ENCODE data around the gene ZNF57. TPM values are rescaled to one million over a fixed set of nuclear protein-coding genes. Genes with fewer than 3 reads are reported as not detected.

Gene ZNF57
- total RNA-seq, 2 experiments from 2014 or later, result 4.3 to 7.4 TPM

DNA sequence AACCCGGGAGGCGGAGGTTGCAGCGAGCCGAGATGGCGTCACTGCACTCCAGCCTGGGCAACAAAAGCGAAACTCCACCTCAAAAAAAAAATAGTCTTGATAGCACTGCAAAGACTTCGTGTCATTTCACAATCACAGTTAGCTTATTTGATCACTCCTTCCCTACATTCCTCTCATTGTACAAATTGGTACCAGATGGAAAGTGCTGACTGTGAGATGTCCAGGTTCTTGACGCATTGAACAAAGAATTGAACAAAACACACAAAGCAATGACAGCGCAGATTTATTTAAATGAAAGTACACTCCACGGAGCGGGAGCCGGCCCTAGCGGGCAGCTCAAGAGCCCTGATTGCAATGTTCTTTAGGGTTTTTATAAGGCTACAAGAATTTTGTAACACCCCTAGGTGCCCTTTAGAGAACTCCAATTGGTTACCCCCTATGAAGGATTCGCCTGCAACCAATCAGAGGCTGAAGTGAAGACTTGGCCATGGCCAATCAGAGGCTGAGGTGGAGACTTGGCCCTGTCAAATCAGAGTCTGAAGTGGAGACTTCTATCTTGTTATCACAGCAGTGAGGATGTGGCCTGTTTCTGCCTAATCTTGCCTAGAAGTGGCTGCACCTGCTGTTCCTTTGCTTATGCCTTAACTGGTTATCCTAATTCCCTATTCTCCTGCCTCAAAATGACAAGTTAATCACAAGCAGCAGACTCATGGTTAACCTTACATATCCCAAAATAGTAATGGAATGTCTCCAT is 16.9 kb upstream of the ZNF57 start:
- POLR2A ChIA-PET, result no interaction called here
- no peaks in the 10 kb centered on the region for H3K9me3 ChIP-seq (ENCODE audit: low read length)
- H3K79me2 ChIP-seq (ENCODE audit: insufficient read depth, low read depth, low read length), result no peaks in the 10 kb centered on the region
- H3K36me3 ChIP-seq (ENCODE audit: insufficient read depth, low read length), result no peaks in the 10 kb centered on the region
- no peak overlapping the region for H3K4me2 ChIP-seq (ENCODE audit: low read length)
- TF ChIP-seq EZH2phosphoT487 (IDR thresholded peaks at IDR 0.05; ENCODE audit: borderline replicate concordance, low read depth, low read length), result no peak
- no peak for TF ChIP-seq CTCF (conservative IDR thresholded peaks at IDR 0.05; ENCODE audit: low read length)
- peaks cover 19% of the 10 kb centered on the region for H3K4me1 ChIP-seq (ENCODE audit: insufficient read depth, low read length, poor library complexity, severe bottlenecking)
- no peak overlapping the region for H3K27ac ChIP-seq (ENCODE audit: low read depth, low read length, poor library complexity, severe bottlenecking)
- no TSS peak for BruUV-seq (replicated peaks)
- no peaks in the 10 kb centered on the region for H3K9me2 ChIP-seq (ENCODE audit: insufficient read depth, low read length)
- CTCF ChIA-PET (ENCODE audit: unreplicated experiment), result no interaction called here
- no peaks in the 10 kb centered on the region for H4K20me1 ChIP-seq (ENCODE audit: insufficient read depth, low read length)
- H2AFZ ChIP-seq (ENCODE audit: low read length), result no peak overlapping the region
- DNase-seq (ENCODE audit: low spot score), result peak; percentile 33
- intact Hi-C loops (cut with micrococcal nuclease; ENCODE audit: unreplicated experiment), result no loop called here
- no peak overlapping the region for H3K4me3 ChIP-seq (ENCODE audit: low read depth, low read length, poor library complexity, severe bottlenecking)

DNA sequence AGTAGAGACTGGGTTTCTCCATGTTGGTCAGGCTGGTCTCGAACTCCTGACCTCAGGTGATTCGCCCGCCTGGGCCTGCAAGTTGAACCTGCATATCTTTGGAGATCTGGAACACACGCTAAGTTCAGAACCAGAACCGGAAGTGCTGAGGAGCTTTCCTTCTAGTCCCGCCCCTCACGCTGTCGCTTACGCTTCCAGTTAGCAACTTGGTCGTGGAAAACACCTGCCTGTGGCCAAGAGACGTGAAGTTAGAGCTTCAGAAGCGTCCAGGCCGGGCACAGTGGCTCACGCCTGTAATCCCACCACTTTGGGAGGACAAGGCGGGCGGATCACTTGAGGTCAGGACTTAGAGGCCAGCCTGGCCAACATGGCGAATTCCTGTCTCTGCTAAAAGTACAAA is 15.0 kb upstream of the ZNF57 start:
- Histone ChIP-seq H3K4me3 (ENCODE audit: low read depth, low read length, poor library complexity, severe bottlenecking) (no peak overlapping the region), H3K9me2 (ENCODE audit: insufficient read depth, low read length) (no peaks in the 10 kb centered on the region), H3K4me2 (ENCODE audit: low read length) (no peak overlapping the region), H3K79me2 (ENCODE audit: insufficient read depth, low read depth, low read length) (no peaks in the 10 kb centered on the region), H3K4me1 (ENCODE audit: insufficient read depth, low read length, poor library complexity, severe bottlenecking) (peaks cover 27% of the 10 kb centered on the region), H3K27ac (ENCODE audit: low read depth, low read length, poor library complexity, severe bottlenecking) (no peak overlapping the region), H2AFZ (ENCODE audit: low read length) (no peak overlapping the region), H3K9me3 (ENCODE audit: low read length) (no peaks in the 10 kb centered on the region), H4K20me1 (ENCODE audit: insufficient read depth, low read length) (no peaks in the 10 kb centered on the region), H3K36me3 (ENCODE audit: insufficient read depth, low read length) (no peaks in the 10 kb centered on the region)
- no TSS peak for BruUV-seq (replicated peaks)
- POLR2A ChIA-PET, result no interaction called here
- intact Hi-C loops (cut with micrococcal nuclease; ENCODE audit: unreplicated experiment), result no loop called here
- CTCF ChIA-PET (ENCODE audit: unreplicated experiment), result no interaction called here
- DNase-seq (ENCODE audit: low spot score), result no peak
- no peak for TF ChIP-seq EZH2phosphoT487 (IDR thresholded peaks at IDR 0.05; ENCODE audit: borderline replicate concordance, low read depth, low read length)
- no peak for TF ChIP-seq CTCF (conservative IDR thresholded peaks at IDR 0.05; ENCODE audit: low read length)

DNA sequence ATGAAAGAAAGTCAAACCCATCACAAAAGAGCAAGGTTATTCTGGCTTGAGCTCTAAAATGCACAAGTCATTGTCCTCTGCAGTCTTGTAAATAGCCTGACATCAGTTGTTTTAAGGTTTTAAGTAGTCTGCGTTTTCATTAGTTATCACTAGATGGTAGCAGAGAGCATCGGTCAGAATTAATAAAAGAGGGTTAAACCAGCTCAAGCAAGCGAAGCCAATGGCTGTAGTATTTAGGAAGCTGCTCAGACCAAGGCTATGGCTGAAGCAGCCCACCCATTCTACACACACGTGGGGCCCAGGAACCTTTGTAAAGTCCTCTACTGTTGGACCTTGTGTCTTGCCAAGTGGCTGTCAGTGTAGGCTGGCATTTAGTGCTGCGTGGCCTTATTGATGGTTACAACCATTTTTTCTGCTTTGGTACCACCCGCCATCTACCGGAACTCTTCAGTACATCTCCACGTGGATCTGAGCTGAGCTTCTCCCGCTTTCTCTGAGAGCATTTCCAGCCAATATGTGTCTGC is 13.3 kb upstream of the ZNF57 start:
- Histone ChIP-seq H3K4me1 (ENCODE audit: insufficient read depth, low read length, poor library complexity, severe bottlenecking) (peaks cover 33% of the 10 kb centered on the region), H3K9me2 (ENCODE audit: insufficient read depth, low read length) (no peaks in the 10 kb centered on the region), H3K27ac (ENCODE audit: low read depth, low read length, poor library complexity, severe bottlenecking) (peak overlapping the region; percentile 74), H3K9me3 (ENCODE audit: low read length) (no peaks in the 10 kb centered on the region), H3K79me2 (ENCODE audit: insufficient read depth, low read depth, low read length) (no peaks in the 10 kb centered on the region), H3K4me3 (ENCODE audit: low read depth, low read length, poor library complexity, severe bottlenecking) (no peak overlapping the region), H2AFZ (ENCODE audit: low read length) (peak overlapping the region; percentile 88), H4K20me1 (ENCODE audit: insufficient read depth, low read length) (no peaks in the 10 kb centered on the region), H3K4me2 (ENCODE audit: low read length) (peak overlapping the region; percentile 45), H3K36me3 (ENCODE audit: insufficient read depth, low read length) (no peaks in the 10 kb centered on the region)
- CTCF ChIA-PET (ENCODE audit: unreplicated experiment), result interaction anchor here (1.0 to 1.1 kb wide), 2 partner anchors 63 to 239 kb away, joined by 3 read pairs; no protein-coding TSS in a partner anchor
- intact Hi-C loops (cut with micrococcal nuclease; ENCODE audit: unreplicated experiment), result no loop called here
- POLR2A ChIA-PET, result interaction anchor here (1.1 to 1.3 kb wide), 2 partner anchors 17 to 63 kb away, joined by 4 read pairs; no protein-coding TSS in a partner anchor
- peak; percentile 84 for TF ChIP-seq CTCF (conservative IDR thresholded peaks at IDR 0.05; ENCODE audit: low read length)
- no peak for TF ChIP-seq EZH2phosphoT487 (IDR thresholded peaks at IDR 0.05; ENCODE audit: borderline replicate concordance, low read depth, low read length)
- no TSS peak for BruUV-seq (replicated peaks)
- DNase-seq (ENCODE audit: low spot score), result peak; percentile 82
